Coronary artery (tissue), 2 donors: ENCODE results near the gene SPTLC1.
"Not testable (repeated sequence)": the region's sequence is repeated elsewhere in the genome, so short reads cannot be mapped to it uniquely, and the experiment has no call there.

ENCODE experiments used
- DNase-seq: peaks from one replicate; pipeline ENCODE4 v3.0.0-alpha.2; 2017; ENCODE audit warnings: low spot score
- H3K27ac ChIP-seq, 2 donors: fragments of 200-600 bp; sonication (generic); one replicate each; pipeline ENCODE4 v1.5.1; 2016 to 2019
- H3K4me3 ChIP-seq: fragments of 200-600 bp; sonication (generic); 2 replicates; pipeline ENCODE4 v1.5.1; 2016; ENCODE audit warnings: mild to moderate bottlenecking, moderate library complexity
- TF ChIP-seq, protein P1 (sequence below): fragments of 200-600 bp; sonication (generic); IDR thresholded peaks from one replicate; pipeline ENCODE4 v1.5.1; 2019; ENCODE audit warnings: antibody characterized with exemption

Gene SPTLC1

DNA sequence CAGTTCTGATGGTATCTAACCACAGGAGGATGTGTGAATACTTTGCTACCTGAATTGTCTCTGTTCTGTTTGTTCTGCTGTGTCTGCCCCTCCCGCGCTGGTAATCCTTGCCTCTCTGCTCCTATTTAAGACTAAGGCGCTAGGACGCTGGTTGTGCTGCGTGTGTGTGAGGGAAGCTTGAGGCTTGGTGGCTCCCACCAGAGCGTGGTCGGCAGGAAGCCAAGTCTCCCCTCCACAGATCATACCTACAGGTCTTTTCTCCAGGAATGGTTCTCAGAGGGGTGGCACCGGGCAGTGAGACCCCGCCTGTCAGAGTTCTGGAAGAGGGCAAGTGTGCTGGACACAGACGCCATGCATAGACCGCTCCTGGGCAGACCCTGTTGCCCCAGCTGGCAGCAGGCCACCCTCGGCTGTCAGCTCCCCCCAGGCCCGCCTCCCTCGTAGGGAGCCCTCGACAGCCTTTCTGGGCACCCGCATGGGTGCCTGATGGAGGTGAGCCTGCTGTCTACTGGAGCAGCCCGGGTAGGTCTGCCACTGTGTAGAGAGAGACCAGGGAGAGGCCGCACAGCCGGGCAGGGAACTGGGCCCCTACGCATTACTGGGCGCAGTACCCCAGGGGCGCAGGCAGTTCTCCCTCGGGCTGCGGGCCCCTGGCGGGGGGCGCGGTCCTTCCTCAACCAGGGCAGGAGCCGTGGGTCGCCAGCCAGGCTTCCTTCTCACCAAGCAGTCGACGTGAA is 111.7 kb downstream of the SPTLC1 start:
- no peak overlapping the region for H3K27ac ChIP-seq
- no peak for DNase-seq
- TF ChIP-seq, protein P1, sequence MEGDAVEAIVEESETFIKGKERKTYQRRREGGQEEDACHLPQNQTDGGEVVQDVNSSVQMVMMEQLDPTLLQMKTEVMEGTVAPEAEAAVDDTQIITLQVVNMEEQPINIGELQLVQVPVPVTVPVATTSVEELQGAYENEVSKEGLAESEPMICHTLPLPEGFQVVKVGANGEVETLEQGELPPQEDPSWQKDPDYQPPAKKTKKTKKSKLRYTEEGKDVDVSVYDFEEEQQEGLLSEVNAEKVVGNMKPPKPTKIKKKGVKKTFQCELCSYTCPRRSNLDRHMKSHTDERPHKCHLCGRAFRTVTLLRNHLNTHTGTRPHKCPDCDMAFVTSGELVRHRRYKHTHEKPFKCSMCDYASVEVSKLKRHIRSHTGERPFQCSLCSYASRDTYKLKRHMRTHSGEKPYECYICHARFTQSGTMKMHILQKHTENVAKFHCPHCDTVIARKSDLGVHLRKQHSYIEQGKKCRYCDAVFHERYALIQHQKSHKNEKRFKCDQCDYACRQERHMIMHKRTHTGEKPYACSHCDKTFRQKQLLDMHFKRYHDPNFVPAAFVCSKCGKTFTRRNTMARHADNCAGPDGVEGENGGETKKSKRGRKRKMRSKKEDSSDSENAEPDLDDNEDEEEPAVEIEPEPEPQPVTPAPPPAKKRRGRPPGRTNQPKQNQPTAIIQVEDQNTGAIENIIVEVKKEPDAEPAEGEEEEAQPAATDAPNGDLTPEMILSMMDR: no peak
- no peak overlapping the region for H3K4me3 ChIP-seq

DNA sequence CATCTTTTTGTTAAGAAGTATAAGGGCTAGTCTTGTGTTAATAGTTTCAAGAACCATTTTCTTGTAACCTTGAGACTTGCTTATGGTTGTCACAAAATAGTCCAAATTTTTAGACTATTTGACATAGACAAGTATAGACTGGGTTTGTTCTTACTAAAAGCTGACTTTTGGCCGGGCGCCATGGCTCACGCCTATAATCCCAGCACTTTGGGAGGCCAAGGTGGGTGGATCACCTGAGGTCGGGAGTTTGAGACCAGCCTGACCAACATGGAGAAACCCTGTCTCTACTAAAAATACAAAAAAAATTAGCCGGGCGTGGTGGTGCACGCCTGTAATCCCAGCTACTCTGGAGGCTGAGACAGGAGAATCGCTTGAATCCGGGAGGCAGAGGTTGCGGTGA is 113.3 kb downstream of the SPTLC1 start:
- not testable (repeated sequence) for H3K4me3 ChIP-seq, DNase-seq, H3K27ac ChIP-seq

DNA sequence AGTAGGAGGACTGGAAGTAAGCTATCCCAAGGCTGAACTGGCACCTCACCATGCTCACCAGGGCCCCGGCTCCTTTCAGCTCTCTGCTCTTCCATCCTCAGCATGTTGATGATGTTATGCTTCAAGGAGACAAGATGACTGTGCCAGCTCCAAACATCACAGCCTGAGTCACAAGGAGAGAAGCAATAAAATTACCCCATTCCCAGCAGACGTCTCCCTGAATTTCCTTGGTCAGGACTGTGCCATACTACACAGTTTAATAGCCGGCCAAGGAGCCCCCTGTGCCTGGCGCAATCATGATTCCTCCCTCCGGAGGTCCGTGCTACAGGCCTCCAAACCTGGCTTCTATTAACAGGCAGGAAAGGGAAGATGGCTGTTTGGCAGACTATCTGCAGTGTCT is 114.0 kb downstream of the SPTLC1 start:
- TF ChIP-seq, protein P1: no peak
- Histone ChIP-seq H3K4me3 (no peak overlapping the region), H3K27ac (no peak overlapping the region)
- no peak for DNase-seq

DNA sequence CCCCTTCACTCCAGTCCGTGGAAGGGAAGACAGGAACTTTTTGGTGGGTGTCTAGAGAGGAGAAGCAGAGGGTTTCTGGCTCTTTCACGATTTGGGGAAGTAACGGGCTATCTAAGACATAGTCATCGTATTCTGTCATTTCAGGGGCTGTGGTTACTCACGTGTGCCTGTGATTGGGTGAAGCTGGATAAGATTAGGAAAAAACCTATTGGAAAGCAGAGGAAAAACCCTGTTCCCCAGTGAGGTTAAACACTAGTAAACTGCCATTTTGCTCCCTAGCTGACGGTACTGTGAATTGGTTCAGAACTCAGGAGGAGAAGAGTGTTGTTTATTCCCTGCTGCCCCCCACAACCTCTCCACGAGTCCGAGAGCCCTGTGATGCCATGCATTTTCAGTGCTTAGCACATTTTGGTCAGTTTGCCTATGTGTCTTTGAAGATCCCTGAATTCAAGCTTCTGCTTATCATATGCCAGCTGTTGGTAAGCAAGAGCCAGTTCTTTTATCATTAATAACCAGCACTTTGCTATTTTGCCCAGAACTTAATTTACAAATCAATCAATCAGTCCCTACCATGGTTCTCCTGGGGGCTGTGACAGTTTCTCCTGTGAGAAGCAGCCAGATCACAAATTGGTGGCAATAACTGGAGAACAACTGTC is 120.1 kb downstream of the SPTLC1 start:
- H3K27ac ChIP-seq: no peak overlapping the region
- no peak overlapping the region for H3K4me3 ChIP-seq
- TF ChIP-seq, protein P1: no peak
- DNase-seq: no peak

DNA sequence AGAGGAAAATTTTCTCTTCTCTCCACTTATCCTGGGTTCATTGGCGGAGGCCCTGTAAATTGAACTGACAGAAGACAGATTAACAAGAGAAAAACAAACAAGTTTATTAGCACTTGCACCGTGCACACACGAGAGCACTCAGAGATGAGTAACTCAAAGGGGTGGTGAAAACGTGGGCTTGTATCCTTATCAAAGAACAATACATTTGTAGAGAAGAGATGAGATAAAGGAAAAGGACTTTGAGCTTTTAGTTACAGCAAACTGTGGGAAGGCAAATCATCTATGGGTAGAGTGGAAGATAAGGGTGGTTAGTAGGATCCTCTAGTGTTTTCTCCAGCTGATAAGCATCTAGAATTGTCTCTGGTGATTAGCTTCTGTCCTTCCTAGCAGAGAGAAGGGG is 120.8 kb downstream of the SPTLC1 start:
- no peak overlapping the region for H3K27ac ChIP-seq
- H3K4me3 ChIP-seq: no peak overlapping the region
- TF ChIP-seq, protein P1: no peak
- DNase-seq: no peak

DNA sequence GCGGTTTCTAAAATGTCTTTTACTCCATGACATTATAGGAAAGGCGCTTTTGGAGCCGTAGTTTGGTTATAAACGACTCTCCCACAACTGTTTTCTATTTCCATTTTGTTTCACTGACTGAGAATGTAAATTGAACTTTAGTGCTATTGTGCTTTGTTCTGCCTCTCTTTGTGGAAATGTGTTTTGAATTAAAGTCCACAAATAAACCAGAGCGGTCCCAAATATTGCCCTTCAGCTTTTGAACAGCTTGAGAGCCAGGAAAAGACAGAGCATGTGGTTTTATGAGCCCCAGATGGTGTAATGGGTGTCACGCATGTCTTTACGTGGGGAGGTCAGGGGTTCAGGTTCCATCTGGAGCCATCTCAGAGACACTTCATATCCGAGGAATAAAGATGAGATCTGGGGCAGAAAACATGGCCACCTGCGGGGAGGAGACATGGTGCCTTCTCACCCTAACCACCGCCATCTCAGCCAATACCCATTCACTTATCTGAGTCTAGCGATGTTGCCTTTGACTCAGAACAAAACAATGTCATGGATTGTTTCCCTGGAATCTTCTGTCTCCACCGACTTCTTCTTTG is 122.7 kb downstream of the SPTLC1 start:
- DNase-seq: no peak
- TF ChIP-seq, protein P1: no peak
- Histone ChIP-seq H3K27ac (no peak overlapping the region), H3K4me3 (no peak overlapping the region)

DNA sequence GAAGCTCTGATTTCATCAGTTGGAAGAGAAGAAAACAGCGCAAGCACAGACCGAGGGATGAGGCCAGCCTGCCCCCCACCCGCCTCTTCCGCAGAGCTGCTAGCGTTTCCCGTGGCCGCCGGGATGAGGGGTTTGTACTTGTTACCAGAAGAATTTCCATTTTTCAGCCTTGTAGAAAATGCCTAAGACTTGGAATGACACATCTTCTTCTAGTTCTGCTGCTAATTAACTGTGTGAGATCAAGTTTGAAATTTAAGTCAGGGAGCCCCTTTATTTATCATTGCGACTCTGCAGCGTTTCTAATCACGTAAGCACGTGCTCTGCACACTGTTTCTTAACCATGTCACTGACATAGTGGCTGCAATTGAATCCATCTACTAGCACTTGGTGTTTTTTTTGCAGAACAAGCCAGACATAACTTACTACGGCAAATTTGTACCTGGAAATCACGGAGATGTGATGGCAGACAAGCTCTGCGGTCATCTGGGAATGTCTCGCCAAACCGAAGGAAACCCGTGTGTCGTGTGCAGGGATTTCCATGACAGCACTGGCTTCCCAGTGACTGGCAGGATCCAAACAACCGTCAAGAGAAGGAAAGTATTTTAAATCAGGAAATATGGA is 123.4 kb downstream of the SPTLC1 start:
- H3K27ac ChIP-seq: no peak overlapping the region
- TF ChIP-seq, protein P1: no peak
- no peak overlapping the region for H3K4me3 ChIP-seq
- no peak for DNase-seq
